GM18868 (cell line): ENCODE results near the gene XYLT1.

Experiments
- ATAC-seq: cut with Tn5 transposase; IDR thresholded peaks from one replicate; pipeline ENCODE4 v1.9.1; 2021; ENCODE audit warnings: mild to moderate bottlenecking, moderate library complexity; ENCODE audit not compliant: unreplicated experiment

XYLT1 gene

DNA sequence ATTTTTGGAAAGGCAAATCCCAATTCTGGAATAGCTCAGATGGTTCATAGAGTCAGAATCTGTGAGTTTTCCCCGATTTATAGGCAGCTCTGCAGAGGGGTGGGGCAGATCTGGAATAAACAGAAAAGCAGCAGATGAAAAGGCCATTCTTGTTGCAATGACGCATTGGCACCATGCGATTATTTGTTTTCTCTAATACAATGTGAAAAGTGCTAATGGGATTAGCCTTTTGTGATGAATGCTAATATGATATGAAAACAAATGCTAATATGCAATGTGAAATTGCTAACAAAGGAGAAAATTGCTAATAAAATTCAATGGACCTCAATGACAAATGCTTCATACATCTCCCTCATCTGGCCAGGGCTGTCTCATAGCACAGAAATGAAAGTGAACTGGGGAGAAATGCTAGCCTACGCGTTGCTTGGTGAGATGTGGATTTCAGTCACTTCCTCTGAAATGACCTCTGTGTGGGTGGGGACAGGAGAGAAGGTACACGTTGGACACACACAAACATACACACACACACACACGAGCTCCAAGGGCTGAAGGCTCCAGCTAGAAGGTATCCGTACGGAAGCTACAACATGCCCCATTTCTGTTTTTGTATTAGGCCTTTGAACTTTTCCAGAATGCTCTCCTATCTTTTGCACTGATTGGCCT lies 394.5 kb downstream of the XYLT1 start:
- no peak for ATAC-seq

DNA sequence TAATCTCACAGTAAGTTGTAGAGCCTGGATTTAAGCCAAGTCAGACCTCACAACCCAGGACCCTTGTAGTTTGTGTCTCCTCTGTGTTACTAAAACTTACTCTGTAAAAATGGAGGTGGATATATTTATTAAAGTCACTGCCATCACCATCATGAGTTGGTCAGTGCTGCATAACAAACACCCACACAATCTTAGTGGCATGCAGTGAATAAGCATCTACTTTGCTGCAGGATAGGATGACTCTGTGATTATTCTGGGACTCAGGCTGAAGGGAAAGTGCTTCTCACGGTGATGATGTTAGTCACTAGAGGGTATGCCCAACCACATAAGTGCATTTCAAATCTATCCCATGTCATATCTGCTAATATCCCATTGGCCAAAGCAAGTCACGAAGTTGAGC lies 398.7 kb downstream of the XYLT1 start:
- no peak for ATAC-seq

DNA sequence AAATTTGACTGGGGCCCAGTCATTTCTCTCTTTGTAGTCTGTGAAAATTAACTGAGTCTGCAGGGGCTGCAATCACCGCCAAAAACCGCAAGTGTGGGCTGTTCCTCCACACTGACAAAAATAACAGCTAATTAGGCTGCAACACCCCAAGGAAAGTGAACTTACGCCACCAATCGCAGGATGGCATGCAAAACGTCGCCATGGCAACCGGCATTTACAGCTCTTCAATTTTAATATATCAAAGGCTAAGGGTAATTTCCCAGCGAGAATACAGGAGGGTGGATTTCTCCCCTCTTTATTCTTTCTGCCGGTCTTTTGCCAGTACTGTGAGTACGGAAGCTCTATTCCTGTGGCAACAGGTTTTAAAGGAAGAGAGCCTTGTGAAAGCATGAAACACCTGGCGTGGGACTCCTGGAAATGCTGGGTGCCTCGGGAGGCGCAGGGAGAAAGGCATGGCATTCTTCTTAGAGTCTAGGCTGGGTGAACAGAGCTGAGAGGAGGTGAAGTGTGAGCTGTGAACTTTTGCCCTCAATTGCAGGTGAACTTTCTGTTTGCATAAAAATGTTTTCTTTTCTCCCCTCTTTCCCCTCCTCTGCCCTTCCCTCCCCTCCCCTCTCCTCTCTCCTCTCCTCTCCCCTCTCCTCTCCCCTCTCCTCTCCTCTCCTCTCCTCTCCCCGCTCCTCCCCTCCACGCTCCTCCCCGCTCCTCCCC lies 399.7 kb downstream of the XYLT1 start:
- ATAC-seq = peak; percentile 77

DNA sequence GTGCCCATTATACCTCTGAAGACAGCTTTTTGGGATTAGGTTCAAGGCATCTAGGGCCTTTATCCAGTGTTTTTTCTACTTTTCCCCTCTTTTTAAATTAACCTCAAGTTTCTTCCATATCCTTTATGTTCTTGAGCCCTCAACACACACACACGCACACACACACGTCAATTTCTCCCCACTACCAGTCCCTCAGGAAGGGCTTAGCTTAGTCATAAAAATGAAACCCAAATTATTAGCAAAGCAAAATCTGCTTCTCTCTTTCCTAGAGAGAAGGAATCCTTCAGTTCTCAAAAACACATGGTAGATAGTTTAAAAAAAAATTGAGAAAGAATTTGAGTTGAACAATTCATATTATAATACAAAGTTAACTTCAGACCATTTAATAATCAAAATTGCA lies 401.1 kb downstream of the XYLT1 start:
- no peak for ATAC-seq

DNA sequence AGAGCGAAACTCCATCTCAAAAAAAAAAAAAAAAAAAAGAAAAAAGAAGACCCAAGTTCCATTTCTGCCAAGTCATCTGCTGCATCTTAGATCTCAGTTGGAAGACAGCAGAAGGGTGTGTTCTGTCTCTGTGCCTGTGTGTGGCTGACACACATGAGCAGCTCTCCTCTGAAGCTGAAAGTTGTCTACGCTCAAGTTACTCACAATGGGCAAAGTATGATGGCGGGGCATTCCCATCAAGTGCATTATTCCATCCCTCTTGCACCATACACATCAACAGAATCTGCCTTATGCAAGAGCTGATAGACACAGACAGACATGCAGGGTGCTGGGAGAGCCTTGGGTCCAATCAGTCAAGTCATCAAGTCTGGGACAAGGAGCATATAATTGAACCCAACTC lies 402.2 kb downstream of the XYLT1 start:
- peak; percentile 61 for ATAC-seq

DNA sequence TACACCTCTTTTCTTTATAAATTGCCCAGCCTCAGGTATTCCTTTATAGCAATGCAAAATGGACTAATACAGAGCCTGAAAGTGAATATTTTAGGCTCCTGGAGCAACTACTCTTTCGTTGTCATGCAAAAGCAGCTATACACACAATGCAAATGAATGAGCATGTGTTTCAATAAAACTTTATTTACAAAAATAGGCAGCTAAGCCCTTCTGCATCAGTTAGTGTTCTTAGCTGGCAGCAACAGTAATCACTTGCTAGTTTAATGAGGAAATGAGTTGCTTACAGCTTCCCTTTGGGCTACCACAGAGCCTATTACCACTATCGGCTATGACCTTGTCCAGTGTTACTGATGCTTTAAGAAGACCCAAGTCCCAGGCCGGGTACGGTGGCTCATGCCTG lies 402.9 kb downstream of the XYLT1 start:
- ATAC-seq = no peak

DNA sequence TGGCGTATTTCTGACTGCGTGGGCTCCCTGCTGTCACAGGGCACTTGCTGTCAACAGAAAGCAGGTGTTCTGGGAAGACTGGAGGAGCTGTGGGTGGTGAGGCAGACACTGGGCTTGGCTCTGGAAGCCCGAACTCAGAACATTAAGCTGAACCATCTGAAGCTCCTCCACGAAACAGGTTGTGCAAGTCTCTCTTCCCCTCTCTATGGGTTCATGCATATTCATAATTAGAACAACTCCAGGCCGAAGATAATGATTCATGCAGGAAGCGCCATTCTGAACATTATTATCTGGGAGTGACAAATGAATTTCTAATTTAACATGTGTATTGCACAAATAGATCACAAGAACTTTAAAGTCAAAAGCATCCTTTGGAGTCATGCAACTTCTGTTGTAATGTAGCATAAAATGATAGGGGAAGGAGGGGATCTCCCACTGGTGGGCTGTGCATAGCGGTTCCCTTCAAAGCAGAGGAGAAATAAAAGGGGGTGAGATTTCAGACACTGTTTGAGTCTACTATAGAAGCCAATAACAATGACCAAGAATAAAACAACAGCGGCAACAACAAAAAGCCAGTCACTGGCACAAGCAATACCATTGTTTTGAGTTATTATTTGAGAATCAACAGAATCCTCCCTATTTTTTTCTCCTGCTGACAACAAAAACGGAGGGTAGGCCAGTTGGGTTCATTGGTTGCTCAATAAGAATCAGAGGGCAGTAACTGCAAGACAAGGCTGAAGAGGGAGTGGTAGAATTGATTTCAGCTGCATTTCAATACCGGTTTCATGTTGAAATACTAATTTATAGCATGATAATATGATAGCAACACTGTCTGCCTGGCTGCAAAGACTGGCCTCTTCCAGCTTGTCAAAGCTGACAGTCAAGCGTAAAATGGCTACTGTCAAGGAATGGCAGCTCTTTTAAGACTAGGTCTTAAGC lies 407.3 kb downstream of the XYLT1 start:
- ATAC-seq = no peak

DNA sequence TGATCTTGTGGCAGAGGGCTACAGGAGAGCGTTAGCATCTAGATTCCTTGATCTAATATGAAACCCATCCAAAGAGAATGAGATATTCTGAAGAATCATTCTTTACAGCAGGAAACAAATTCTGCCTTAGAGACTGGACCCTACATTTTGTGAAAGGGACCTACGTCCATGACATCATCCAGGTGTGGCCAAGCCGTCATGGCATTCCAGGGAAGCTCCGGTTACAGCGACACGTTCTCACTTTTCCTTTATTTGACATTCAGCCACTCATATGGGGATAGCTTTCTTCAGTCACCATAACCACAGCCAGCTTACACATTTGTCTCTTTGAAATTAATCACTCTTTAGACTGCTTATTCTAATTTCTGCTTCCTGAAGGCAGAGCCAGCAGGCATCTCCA lies 408.1 kb downstream of the XYLT1 start:
- ATAC-seq = no peak

DNA sequence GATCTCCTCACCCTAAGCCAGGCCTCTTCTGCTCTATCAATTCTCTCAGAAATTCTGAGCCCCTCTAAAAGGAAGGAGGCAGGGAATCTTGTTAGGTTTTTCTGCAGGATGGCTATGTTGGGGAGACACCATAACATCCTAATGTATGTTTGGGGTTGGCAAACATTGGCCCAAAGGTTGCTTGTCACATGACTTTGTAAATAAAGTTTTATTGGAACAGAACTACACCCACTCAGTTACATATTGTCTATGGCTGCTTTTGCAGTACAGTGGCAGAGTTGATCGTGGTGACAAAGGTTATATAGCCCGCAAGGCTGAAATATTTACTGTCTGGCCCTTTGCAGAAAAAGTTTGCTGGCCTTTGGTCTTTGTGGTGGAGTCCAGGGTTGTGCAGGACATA lies 409.4 kb downstream of the XYLT1 start:
- no peak for ATAC-seq

DNA sequence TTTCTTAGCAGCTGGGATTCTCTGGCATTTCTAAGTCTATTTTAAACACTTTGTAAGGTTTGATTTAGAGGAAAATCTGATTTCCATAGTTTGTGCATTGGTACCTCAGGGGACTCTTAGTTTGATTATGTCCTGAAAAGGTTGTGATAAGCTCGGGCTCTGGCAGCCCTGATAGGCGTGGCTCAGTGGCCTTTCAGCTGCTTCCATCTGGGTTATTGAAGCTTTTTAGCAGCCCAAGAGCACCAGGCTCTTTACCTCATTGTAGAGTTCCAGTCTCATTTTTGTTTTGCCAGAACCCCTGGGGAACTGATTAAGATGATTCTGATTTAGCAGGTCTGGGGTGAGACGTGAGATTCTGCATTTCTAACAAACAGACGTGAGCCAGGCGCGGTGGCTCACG lies 412.3 kb downstream of the XYLT1 start:
- no peak for ATAC-seq

DNA sequence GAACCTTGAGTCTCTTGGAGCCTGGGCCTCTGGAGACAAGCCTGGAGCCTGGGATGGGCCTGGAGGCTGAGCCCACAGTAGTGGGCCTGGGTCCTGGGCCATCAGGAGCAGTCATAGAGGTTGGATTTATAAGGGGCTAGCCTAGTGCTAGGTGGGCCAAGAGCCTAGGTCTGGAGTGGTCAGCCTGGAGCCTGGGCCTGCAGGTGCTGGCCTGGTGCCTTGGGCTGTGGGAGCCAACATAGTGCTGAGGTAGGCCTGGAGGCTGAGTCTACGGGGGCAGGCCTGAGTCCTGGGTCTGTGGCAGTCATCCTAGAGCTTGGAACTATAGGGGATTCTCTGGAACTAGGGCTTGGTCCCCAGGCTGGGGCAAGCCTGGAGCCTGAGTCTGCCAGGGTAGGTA lies 414.1 kb downstream of the XYLT1 start:
- no peak for ATAC-seq

DNA sequence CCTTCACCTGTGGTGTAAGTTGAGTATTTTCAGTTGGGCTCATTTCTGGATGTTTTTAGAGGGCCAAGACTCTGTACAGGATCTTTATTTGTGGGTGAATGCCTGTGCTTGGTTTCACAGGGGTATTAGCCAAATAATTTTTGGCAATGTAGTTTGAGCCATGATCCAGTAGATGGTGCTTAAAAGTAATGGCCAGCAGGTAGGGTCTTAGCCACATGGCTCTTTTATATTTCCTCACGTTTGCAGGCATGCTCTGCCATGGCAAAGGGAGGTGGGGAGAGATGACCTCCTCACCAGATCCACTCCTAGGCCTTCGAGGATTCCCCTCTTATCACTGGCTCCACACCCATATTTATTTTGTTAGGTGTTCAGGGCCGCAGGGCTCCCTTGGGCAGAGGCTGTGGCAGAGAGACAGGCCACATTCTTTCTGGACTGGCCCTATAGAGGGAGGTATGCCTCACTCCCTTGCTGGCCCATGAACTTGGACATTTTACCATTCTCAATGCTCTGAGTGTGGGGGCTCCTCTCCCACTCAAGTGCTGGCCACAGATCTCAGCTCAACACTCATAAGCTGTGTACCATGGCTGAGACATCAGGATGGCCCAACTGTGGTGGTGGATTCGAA lies 417.1 kb downstream of the XYLT1 start:
- no peak for ATAC-seq
